HUDEP-2 (cell line): ENCODE data around the gene CTDP1.
"Not testable (repeated sequence)": the region's sequence is repeated elsewhere in the genome, so short reads cannot be mapped to it uniquely, and the experiment has no call there.

Experiments
- DNase-seq, 76 experiments: peaks; one replicate each; lab custom pipeline; 2025; ENCODE audit not compliant: unreplicated experiment in 76 of 76; lab: John Stamatoyannopoulos, UW

CTDP1 gene

DNA sequence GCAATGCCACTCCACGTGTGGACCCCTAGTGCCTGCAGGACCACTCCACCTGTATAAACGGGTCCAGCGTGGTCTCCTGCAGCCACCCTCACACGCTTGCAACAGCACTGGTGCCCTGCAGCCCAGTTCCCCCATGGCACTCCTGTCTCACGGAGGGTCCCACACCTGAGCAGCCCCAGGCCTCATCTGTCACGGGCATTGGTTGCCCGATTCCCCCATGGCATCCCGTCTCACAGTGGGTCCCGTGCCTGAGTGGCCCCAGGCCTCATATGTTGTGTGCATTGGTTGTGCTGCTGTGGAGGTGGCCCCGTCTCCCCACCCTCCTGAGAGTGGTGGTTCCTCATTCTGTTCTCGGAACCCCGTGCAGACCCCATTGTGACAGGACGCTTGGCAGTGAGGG lies 43.4 kb downstream of the CTDP1 start:
- no peak for DNase-seq

DNA sequence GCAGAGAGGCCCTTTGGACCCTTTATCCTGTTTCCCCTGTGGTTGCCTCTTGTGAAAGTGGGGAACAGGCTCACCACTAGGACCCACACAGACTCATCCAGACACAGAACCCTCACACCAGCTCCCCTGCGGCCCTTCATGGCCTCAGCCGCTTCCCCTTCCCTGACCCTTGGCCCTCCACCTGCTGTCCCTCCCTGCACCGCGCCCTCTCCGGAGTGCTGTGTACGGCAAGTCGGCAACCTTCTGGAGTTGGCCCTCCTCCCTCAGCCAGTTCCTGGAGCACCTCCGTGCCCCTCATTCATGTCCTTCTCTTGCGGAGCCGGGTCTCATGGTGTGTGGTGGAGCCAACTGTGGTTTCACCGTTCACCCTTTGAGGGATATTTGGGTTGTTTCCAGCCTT lies 44.0 kb downstream of the CTDP1 start:
- no peak for DNase-seq

DNA sequence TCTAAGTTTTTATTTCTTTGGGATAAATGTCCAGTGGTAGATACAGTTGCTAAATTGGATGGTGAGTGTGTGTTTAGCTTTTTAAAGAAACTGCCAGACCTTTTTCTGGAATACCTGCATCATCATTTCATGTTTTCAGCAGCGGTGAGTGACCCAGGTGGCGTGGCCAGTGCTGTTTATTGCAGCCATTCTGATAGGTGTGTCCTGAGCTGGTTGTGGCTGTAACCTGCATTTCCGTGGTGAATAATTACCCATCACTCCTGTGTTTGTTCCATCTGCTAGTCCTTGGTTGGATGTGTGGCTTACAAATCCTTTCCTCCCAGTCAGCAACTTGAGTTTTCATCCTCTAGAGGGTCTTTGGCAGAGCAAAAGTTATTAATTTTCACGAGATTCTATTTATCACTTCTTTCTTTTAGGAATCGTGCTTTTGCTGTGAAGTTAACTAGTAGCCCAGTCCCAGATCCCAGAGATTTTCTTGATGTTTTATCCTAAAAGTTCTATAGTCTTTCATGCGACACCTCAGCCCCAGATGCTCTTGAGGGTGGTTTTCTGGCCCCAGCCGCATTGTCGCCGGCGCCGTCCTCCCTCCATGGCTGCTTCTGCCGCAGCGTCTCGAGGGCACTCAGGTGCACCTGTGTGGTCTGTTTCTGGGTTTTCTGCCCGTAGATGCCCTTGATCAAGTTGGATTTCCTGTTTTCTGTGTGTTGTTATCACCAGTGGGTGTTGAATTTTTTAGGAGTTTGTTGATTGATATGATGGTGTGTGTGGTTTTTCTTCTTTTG lies 44.9 kb downstream of the CTDP1 start:
- DNase-seq: no peak

DNA sequence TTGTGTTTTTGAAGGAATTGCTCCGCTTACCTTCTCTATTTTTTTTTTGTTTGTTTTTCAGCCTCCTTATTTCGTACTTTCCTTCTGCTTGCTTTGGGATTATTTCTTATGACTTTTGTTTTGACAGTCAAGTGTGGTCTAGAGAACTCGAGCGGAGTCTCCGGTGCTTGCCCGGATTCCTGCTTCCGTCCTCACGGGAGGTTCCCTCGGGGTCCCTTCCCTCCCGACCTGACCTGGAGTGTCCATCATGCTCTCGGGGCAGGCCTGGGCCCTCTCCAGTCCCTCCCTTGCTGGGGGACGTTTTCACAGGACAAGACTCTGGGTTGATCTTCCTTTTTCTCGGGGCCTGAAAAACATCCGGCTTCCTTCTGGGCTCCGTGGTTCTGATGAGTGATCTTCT lies 45.9 kb downstream of the CTDP1 start:
- no peak for DNase-seq

DNA sequence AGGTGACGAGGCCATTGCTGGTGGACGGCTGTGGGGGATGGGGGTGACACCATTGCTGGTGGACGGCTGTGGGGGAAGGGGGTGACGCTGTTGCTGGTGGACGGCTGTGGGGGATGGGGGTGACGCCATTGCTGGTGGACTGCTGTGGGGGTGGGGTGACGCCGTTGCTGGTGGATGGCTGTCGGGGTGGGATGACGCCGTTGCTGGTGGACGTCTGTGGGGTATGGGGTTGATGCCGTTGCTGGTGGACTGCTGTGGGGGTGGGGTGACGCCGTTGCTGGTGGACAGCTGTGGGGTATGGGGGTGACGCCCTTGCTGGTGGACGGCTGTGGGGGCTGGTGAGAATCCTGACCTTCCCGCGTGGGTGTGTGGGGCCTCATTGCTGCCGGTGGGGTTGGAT lies 47.1 kb downstream of the CTDP1 start:
- no peak for DNase-seq

DNA sequence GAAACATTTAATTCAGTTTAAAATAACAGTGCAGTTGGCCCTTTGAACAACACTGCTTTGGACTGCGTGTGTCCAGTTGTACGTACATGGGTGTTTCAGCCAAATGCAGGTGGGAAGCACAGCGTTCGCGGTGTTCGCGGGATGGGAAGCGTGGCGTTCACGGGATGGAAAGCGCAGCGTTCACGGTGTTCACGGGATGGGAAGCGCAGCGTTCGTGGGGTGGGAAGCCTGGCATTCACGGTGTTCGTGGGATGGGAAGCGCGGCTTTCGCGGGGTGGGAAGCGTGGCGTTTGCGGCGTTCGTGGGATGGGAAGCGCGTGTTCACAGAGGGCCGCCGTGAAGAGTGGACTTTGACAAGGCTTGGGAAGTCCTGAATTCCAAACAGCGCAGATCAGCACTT lies 47.6 kb downstream of the CTDP1 start:
- DNase-seq: no peak

DNA sequence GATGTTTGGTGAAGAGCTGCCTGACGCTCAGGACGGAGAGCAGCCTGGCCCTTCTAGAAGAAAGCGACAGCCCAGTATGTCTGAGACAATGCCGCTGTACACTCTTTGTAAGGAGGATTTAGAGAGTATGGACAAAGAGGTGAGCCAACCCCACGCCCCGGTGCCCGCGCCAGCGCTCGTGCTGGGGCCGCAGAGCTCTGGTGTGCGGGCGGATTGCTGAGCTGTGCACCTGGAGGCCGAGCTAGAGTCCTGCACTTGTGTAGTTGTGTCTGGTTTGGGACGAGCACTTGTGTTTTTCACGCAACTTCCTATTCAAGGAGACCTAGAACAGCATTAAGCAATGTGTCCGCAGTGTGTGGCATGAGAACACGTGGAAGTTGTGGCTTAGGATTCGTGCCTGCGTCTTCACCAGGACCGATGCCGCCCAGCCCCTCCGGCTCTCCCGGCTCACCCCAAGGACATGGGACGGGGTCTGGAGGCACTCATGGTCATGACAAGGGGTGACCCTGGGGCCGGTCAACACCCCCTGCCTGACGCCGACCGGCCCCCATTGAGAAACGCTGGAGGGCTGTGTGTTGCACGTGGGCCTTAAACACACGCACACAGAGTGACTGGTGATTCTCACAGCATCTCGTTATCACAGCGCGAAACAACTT lies 49.5 kb downstream of the CTDP1 start:
- no peak for DNase-seq

DNA sequence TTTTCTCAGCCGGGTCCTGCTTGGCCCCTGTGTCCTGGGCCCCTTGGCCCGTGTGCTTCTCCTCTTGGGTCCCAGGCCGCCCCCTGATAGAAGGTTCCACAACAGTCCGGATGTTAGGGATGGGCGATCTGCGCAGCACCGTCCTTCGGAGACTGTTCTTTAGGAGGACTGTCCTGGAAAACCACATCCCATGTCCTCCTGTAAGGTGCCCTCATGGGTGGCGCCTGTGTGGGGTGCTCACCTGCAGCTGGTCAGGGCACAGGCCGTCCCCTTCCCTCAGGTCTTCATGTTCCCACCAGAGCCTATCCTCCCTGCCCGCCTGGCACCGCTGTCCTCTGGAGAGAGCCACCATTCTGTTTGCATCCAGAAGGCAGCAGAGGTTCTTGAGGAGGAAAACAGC lies 50.0 kb downstream of the CTDP1 start:
- no peak for DNase-seq

DNA sequence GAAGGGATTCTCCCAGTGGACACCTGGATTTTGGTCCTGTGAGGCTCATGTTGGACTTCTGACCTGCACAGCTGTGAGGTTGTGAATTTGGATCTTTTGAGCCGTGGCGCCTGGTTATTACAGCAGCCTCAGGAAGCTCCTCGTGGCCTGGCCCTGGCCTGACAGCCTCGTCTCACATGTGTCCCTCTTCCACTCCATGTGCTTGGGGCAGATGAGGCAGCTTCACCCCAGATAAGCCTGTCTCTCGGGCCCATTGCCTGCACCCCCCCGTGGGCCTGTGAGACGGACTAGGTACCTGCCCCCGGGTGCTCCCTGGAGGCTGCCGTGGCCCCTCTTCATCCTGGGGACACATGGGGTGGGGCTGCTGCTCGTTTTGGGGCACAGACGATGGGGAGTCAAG lies 51.2 kb downstream of the CTDP1 start:
- no peak for DNase-seq

DNA sequence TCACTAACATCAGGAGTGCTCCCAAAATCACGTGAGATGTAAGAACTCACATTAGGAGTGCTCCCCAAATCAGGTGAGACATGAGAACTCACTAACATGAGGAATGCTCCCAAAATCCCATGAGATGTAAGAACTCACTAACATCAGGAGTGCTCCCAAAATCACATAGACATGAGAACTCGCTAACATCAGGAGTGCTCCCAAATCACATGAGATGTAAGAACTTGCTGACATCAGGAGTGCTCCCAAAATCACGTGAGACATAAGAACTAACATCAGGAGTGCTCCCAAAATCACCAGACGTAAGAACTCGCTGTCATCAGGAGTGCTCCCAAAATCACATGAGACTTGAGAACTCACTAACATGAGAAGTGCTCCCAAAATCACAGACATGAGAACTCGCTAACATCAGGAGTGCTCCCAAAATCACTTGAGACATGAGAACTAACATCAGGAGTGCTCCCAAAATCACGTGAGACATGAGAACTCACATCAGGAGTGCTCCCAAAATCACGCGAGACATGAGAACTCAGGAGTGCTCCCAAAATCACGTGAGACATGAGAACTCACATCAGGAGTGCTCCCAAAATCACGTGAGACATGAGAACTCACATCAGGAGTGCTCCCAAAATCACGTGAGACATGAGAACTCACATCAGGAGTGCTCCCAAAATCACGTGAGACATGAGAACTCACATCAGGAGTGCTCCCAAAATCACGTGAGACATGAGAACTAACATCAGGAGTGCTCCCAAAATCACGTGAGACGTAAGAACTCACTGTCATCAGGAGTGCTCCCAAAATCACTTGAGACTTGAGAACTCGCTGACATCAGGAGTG lies 52.5 kb downstream of the CTDP1 start:
- DNase-seq: not testable (repeated sequence)

DNA sequence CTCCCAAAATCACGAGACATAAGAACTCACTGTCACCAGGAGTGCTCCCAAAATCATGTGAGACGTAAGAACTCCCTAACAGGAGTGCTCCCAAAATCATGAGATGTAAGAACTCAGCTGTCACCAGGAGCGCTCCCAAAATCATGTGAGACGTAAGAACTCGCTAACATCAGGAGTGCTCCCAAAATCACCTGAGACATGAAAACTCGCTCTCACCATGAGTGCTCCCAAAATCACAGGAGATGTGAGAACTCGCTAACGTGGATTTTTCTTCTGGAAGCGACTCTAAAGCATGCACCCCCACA lies 53.1 kb downstream of the CTDP1 start:
- no peak for DNase-seq

DNA sequence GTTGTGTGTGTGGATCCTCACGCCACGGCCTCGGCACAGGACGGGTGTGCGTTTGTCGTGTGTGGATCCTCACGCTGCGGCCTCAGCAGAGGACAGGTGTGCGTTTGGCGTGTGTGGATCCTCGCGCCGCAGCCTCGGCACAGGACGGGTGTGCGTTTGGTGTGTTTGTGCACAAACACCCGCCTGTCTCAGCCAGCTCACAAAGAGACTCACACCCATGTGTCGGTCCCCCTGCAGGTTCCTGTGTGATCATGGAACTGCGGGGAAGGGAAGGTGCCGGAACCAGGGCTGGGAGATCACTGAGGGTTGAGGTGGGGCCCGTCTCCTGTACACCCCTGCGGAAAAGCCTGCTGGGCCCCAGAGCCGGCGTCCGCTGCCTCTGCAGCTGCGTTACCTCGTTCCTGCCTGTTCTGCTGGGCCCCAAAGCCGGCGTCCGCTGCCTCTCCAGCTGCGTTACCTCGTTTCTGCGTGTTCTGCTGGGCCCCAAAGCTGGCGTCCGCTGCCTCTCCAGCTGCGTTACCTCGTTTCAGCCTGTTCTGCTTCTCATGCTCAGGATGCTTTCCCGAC lies 53.6 kb downstream of the CTDP1 start:
- DNase-seq: no peak

DNA sequence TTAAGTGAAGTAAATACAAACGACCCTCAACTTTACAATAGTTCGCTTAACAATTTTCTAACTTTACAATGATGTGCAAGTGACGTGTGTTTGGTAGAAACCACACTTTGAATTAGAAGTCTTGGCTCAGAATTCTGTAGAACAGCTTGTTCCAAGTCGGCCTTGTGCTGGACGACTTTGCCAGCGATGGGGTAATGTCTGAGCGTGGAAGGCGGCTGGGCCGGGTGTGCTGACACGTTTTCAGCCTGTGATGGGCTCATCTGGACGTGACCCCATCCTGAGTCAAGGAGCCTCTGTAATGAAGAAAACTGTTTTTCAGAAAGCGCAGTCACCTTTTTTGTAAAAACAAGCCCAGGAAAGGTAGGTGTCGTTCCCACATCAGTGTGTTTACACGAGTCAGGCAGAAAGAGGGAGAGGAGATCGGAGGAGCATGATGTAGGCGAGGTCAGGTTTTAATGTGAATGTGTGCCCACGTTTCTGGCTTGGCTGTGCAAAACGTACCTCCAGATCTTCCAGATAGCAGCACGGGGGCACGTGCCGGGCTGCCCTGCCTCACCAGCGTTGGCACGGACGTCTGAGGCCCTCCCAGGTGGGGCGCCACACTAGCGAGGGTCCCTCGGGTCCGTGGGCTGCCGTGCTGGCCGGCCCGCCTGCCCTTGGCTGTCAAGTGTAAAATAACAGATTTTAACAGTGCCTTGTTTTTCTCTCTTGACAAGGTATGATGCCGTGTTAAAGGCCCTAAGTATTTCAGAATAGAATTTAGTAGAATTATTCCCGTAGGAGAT lies 54.6 kb downstream of the CTDP1 start:
- no peak for DNase-seq

DNA sequence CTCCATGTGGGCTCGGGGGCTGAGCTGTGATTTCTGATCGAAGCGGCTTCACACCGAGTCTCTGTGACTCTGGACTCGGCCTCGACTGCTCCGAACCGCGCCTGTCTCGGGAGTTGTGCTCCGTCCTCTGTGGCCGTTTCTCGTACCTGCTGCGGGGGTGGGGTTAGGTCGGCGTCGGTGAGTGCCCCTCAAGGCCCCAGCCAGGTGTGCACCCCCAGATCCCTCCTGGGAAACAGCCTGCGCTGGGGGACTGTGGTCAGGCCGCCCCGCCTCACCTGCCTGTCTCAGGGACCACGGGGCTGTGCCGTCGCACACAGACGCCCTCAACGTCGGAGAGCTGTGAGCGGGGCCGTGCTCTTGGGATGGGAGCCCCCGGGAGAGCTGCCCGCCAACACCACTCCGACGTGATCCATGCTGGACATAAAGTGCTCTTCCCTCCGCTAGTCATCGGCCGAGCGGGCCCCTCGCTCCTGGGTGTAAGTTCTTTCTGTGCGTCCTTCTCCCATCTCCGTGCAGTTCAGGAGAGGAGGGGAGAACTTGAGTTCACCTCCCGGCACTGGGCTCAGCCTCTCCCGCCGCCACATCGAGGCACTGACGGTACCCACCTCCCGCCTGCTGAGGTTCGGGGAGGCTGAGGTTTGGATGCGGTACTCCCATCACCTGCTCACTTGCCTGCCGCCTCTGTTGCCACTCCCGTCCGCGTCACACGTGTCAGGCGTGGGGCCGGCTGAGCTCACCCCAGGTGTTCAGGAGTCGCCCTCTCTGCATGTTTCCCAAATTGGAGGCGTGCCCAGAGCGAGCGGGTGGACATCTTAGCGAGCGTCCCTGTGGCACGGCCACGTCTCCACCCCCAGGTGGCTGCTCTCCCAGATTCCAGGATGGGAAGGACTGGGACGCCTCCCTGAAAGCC lies 55.7 kb downstream of the CTDP1 start:
- DNase-seq: no peak

DNA sequence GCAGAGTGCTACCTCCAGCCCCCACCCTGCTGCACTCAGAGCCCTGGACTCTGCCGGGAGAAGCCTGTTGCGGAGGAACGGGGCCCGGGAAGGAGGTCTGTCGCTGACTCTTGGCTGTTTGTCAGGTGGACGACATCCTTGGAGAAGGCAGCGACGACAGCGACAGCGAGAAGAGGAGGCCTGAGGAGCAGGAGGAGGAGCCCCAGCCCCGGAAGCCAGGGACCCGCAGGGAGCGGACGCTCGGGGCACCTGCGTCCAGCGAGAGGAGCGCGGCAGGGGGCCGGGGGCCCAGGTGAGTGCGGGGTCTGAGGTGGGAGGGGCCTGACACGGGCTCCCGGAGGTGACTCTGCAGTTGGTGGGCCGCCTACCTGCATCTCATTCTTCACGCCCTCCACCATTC lies 56.6 kb downstream of the CTDP1 start:
- DNase-seq: no peak

DNA sequence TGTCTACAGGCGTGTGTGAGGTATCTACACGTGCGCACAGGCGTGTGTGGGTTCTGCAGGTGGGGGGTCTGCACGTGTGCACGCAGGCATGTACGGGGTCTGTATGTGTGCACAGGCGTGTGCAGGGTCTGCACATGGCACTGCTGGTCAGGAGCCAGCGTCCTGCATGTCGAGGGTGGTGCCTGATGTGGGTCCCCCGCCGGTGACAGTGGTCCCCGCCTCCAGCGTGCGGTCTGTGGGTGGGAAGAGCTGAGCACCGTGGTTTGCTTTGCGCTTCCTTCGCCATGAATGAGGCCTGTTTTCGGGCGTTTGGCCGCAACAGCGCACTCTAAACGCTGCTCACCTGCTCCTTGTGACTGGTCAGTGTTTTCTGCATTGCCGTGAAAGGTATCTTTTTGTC lies 57.2 kb downstream of the CTDP1 start:
- DNase-seq: no peak

DNA sequence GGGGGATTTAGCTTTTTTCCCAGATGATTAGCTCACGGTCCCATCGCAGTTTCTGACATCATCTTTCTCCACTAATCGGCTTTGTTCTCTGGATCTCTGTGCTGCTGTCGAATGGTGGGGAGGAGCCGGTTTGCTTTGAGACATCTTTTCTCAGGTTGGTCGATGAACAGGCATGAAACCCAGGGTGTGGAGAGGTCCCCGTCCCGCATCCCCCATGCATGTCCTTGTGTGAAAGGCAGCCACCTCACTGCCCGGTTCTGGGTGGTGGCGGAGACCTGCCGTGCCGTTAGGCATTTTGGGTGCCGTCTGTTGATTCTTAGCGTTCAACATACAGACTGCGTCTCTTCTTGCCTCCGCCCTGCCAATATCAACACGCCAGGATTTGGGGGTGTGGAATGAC lies 57.8 kb downstream of the CTDP1 start:
- DNase-seq: no peak

DNA sequence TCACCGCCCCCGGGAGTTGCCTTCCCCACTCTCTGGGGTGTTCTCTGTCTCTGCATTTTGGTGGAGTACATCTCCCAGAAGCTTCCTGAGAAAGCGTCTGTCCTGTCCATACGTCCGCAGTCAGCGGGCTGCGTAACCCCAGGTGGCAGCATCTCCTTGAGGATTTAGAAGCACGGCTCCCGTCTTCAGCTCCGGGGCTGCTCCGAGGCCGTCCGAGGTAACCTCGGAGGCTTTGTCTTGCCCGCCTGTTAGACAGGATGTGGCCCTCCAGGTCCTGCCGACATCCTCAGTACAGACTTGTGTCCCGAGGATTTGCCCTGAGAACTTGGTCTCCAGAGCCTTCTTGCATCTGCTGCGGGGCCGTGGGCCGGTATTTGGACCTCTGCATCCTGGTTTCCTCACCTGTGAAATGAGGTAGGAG lies 58.4 kb downstream of the CTDP1 start:
- no peak for DNase-seq

DNA sequence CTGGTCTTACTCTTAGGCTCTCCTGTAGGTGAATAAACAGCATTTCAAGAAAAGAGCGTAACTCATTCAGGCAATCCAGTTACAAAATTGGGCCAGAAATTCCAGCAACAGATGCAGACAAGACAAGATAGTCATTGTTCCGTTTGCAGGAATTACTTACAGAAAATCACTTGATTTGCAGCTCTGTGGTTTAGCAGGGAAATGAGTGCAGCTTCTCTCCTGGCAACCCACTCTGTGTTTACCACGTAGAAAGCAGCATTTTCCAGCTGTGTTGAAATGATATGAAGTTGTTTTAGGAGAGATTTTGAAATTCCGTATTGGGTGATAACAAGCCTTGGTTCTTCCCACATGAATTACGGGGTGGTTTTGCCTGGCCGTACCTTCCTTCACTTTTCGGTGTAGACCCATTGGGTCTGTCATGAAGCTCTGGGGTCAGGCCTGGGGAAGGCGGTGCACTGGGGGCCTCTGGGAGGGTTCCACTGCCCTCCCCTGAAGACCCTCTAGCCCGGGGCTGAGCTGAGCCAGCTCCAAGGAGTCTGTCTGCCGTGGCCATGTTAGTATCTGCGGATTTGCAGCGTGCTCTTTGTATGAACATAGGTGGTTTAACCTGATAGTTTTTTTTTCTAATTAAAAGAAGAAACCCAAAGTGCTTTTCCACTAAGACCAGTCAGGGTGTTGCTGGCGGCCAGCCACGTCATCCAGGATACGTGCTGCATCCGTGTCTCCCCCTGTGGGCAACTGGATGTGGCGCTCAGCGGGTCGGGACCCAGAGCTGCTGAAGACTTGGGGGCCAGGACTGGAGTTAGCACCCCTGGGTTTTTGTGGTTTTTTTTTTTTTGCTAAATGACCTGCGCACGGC lies 59.2 kb downstream of the CTDP1 start:
- no peak for DNase-seq
